A673 (cell line): Measurements from ENCODE around the gene INTS6L.

Experiments used
- EZH2 ChIP-seq: fragments of 200-600 bp; sonication (generic); IDR thresholded peaks from 2 replicates; pipeline ENCODE4 v1.6.1; 2017; ENCODE audit warnings: borderline replicate concordance, low read depth, mild to moderate bottlenecking, mixed read lengths, antibody characterized with exemption, low read length; ENCODE audit not compliant: poor library complexity, severe bottlenecking
- TF ChIP-seq, protein P1 (sequence below): fragments of 300-800, 200-600 bp; sonication (generic); conservative IDR thresholded peaks from 2 replicates; pipeline ENCODE4 v1.5.1; 2017; ENCODE audit warnings: low read depth, mild to moderate bottlenecking, antibody characterized with exemption, low read length, moderate library complexity, mixed read lengths

GRCh38 chrX:135549519-135549918 lies 29.1 kb downstream of the INTS6L start:
- TF ChIP-seq, protein P1, sequence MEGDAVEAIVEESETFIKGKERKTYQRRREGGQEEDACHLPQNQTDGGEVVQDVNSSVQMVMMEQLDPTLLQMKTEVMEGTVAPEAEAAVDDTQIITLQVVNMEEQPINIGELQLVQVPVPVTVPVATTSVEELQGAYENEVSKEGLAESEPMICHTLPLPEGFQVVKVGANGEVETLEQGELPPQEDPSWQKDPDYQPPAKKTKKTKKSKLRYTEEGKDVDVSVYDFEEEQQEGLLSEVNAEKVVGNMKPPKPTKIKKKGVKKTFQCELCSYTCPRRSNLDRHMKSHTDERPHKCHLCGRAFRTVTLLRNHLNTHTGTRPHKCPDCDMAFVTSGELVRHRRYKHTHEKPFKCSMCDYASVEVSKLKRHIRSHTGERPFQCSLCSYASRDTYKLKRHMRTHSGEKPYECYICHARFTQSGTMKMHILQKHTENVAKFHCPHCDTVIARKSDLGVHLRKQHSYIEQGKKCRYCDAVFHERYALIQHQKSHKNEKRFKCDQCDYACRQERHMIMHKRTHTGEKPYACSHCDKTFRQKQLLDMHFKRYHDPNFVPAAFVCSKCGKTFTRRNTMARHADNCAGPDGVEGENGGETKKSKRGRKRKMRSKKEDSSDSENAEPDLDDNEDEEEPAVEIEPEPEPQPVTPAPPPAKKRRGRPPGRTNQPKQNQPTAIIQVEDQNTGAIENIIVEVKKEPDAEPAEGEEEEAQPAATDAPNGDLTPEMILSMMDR = no peak
- TF ChIP-seq EZH2 = no peak
